GM12878 (cell line): Measurements from ENCODE around the gene CBARP. TPM values are rescaled to one million over a fixed set of nuclear protein-coding genes. Genes with fewer than 3 reads are reported as not detected.
A peak's percentile ranks its signal among the peaks of the same experiment; 100 is the strongest.

ENCODE experiments used
- BCL11A ChIP-seq: IDR thresholded peaks from 2 replicates; pipeline ENCODE4 v1.6.1; 2011; ENCODE audit warnings: low read depth, low read length
- CREM ChIP-seq: IDR thresholded peaks from 2 replicates; pipeline ENCODE4 v1.6.1; 2014; ENCODE audit warnings: antibody characterized with exemption, low read depth
- EP300 ChIP-seq, 2 experiments: fragments of 150-350 bp in 1 of 2; IDR thresholded peaks; 2 replicates each; pipeline ENCODE4 v1.6.1; 2011 to 2012; ENCODE audit warnings: low read depth in 2 of 2, low read length in 2 of 2, borderline replicate concordance in 1 of 2, improper control_type of control experiment in 1 of 2, inconsistent platforms in 1 of 2; ENCODE audit not compliant: control insufficient read depth in 1 of 2
- IKZF2 ChIP-seq, 2 experiments: fragments of 450-650 bp; IDR thresholded peaks; 2 replicates each; pipeline ENCODE4 v1.6.1; 2017; ENCODE audit warnings: mild to moderate bottlenecking in 2 of 2, moderate library complexity in 2 of 2
- MYC ChIP-seq: IDR thresholded peaks from 2 replicates; pipeline ENCODE4 v1.6.1; 2011; ENCODE audit warnings: mild to moderate bottlenecking, low read length, moderate library complexity, inconsistent platforms; ENCODE audit not compliant: insufficient read depth, insufficient replicate concordance, insufficient read length, severe bottlenecking
- PAX5 ChIP-seq: IDR thresholded peaks from 2 replicates; pipeline ENCODE4 v1.6.1; 2011; ENCODE audit warnings: low read depth, low read length, borderline replicate concordance
- SMAD1 ChIP-seq: fragments of 450-650 bp; IDR thresholded peaks from 2 replicates; pipeline ENCODE4 v1.6.1; 2018; ENCODE audit warnings: mild to moderate bottlenecking, low read depth; ENCODE audit not compliant: partially characterized antibody
- SUPT20H ChIP-seq: IDR thresholded peaks from 2 replicates; pipeline ENCODE4 v1.6.1; 2011; ENCODE audit warnings: low read depth, mild to moderate bottlenecking, low read length, moderate library complexity, borderline replicate concordance; ENCODE audit not compliant: control insufficient read depth
- YY1 ChIP-seq: IDR thresholded peaks from 2 replicates; pipeline ENCODE4 v1.6.1; 2011; ENCODE audit warnings: low read depth, mild to moderate bottlenecking, low read length
- polyA plus RNA-seq, 11 experiments: library from polyadenylated mRNA; depleted of rRNA in 4 of 11; unstranded in 6 of 11; stranded (reverse) in 5 of 11; fragments of >200 nt; fragmentation: Nextera tagmentation in 4 of 11; fragmentation: Illumina TruSeq in 1 of 11; extraction: Ambion mirVana in 4 of 11; extraction: Trizol in 1 of 11; gene quantifications; 1 replicate in 1 of 11; 2 replicates in 10 of 11; pipeline versions ENCODE4 v1.2.1 to v1.2.3, GENCODE V29; 2011 to 2016; ENCODE audit warnings: inconsistent platforms in 2 of 11, missing spikeins in 2 of 11, low read depth in 1 of 11
- total RNA-seq, 4 experiments: library from RNA; depleted of rRNA in 3 of 4; stranded (reverse); fragments of >200 nt in 3 of 4; fragmentation: Illumina TruSeq in 1 of 4; extraction: Trizol in 1 of 4; gene quantifications; 2 replicates each; pipeline versions ENCODE4 v1.2.1 to v1.2.3, GENCODE V29; 2013 to 2021
- TF ChIP-seq, protein P1 (sequence below): fragments of 450-650 bp; IDR thresholded peaks from 2 replicates; pipeline ENCODE4 v1.6.1; 2017; ENCODE audit warnings: antibody characterized with exemption, mild to moderate bottlenecking, moderate library complexity
- TF ChIP-seq, protein P2 (sequence below): fragments of 450-650 bp; IDR thresholded peaks from 2 replicates; pipeline ENCODE4 v1.6.1; 2017; ENCODE audit warnings: low read depth, mild to moderate bottlenecking, moderate library complexity
- TF ChIP-seq, protein P3 (sequence below), 3 experiments: IDR thresholded peaks in 2 of 3; conservative IDR thresholded peaks in 1 of 3; 2 replicates each; pipeline ENCODE4 v1.5.1; 2011; ENCODE audit warnings: low read depth in 3 of 3, low read length in 3 of 3, mild to moderate bottlenecking in 3 of 3, control low read depth in 2 of 3, moderate library complexity in 2 of 3, inconsistent platforms in 1 of 3, mixed read lengths in 1 of 3; ENCODE audit not compliant: control insufficient read depth in 2 of 3, insufficient read depth in 1 of 3; ENCODE audit errors: extremely low read depth in 1 of 3
- TF ChIP-seq, protein P4 (sequence below): fragments of 450-650 bp; formaldehyde crosslinking; IDR thresholded peaks from 2 replicates; pipeline ENCODE4 v1.4.0; 2022; ENCODE audit warnings: mild to moderate bottlenecking, moderate library complexity
- TF ChIP-seq, protein P5 (sequence below): fragments of 450-650 bp; IDR thresholded peaks from 2 replicates; pipeline ENCODE4 v1.6.1; 2017; ENCODE audit warnings: borderline replicate concordance

The CBARP gene
- total and polyA plus RNA-seq, 10 of the 15 experiments (the other 5 are each of a cell fraction or from before 2014, with no cell fraction given): 0.04 to 0.59 (median 0.18) TPM; not detected in 3

DNA sequence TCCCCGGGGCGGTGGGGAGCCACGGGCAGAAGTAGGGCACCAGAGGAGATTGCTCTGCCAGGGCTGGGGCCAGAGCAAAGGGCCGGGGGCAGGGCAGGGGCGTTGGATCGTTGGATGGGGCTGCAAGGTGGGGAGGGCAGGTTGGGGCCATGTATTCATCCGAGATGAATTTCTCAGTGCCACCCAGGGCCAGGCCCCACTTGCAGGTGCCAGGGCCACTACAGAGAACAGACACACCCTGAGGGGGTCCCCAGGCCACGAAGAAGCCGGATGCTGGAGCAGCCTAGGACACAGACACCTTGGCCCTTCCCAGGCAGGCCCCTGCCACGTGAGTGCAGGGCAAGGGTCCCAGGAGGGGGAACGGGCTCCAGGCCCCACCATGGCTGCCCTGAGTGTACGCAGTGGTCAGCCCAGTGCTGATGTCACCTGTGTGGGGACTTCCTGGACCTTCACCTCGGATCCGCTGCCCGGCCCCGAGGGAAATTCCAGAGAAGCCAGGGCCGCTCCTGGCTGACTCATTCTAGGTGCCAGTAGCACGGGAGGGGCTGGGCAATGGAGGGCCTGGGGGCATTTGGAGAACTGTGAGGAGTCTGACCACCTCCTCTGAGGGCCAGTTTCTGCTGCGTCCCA, 54.1 kb downstream of the CBARP start (continued):
- TF ChIP-seq, protein P1, sequence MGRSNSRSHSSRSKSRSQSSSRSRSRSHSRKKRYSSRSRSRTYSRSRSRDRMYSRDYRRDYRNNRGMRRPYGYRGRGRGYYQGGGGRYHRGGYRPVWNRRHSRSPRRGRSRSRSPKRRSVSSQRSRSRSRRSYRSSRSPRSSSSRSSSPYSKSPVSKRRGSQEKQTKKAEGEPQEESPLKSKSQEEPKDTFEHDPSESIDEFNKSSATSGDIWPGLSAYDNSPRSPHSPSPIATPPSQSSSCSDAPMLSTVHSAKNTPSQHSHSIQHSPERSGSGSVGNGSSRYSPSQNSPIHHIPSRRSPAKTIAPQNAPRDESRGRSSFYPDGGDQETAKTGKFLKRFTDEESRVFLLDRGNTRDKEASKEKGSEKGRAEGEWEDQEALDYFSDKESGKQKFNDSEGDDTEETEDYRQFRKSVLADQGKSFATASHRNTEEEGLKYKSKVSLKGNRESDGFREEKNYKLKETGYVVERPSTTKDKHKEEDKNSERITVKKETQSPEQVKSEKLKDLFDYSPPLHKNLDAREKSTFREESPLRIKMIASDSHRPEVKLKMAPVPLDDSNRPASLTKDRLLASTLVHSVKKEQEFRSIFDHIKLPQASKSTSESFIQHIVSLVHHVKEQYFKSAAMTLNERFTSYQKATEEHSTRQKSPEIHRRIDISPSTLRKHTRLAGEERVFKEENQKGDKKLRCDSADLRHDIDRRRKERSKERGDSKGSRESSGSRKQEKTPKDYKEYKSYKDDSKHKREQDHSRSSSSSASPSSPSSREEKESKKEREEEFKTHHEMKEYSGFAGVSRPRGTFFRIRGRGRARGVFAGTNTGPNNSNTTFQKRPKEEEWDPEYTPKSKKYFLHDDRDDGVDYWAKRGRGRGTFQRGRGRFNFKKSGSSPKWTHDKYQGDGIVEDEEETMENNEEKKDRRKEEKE: no peak
- TF ChIP-seq SMAD1 (no peak), EP300 (IDR thresholded peaks at IDR 0.05; ENCODE audit: borderline replicate concordance in 1 of 2, control insufficient read depth in 1 of 2, low read depth in 2 of 2, low read length in 2 of 2) (peak; percentile 52 to 54; a peak in 2 of 4 replicates), YY1 (peak; percentile 65), BCL11A (peak; percentile 62; the same call in 1 of the 2 replicates), IKZF2 (IDR thresholded peaks at IDR 0.05) (peak; percentile 91 to 95), MYC (no peak), SUPT20H (no peak), PAX5 (peak; percentile 59), CREM (peak; percentile 67; the same call in 1 of the 2 replicates)
- TF ChIP-seq, protein P2, sequence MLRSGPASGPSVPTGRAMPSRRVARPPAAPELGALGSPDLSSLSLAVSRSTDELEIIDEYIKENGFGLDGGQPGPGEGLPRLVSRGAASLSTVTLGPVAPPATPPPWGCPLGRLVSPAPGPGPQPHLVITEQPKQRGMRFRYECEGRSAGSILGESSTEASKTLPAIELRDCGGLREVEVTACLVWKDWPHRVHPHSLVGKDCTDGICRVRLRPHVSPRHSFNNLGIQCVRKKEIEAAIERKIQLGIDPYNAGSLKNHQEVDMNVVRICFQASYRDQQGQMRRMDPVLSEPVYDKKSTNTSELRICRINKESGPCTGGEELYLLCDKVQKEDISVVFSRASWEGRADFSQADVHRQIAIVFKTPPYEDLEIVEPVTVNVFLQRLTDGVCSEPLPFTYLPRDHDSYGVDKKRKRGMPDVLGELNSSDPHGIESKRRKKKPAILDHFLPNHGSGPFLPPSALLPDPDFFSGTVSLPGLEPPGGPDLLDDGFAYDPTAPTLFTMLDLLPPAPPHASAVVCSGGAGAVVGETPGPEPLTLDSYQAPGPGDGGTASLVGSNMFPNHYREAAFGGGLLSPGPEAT: peak; percentile 98
- TF ChIP-seq, protein P3, sequence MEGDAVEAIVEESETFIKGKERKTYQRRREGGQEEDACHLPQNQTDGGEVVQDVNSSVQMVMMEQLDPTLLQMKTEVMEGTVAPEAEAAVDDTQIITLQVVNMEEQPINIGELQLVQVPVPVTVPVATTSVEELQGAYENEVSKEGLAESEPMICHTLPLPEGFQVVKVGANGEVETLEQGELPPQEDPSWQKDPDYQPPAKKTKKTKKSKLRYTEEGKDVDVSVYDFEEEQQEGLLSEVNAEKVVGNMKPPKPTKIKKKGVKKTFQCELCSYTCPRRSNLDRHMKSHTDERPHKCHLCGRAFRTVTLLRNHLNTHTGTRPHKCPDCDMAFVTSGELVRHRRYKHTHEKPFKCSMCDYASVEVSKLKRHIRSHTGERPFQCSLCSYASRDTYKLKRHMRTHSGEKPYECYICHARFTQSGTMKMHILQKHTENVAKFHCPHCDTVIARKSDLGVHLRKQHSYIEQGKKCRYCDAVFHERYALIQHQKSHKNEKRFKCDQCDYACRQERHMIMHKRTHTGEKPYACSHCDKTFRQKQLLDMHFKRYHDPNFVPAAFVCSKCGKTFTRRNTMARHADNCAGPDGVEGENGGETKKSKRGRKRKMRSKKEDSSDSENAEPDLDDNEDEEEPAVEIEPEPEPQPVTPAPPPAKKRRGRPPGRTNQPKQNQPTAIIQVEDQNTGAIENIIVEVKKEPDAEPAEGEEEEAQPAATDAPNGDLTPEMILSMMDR (IDR thresholded peaks at IDR 0.05 in 2 of 3, conservative IDR thresholded peaks at IDR 0.05 in 1 of 3; ENCODE audit: control insufficient read depth in 2 of 3, extremely low read depth in 1 of 3, insufficient read depth in 1 of 3, low read depth in 3 of 3, low read length in 3 of 3): no peak
- TF ChIP-seq, protein P4, sequence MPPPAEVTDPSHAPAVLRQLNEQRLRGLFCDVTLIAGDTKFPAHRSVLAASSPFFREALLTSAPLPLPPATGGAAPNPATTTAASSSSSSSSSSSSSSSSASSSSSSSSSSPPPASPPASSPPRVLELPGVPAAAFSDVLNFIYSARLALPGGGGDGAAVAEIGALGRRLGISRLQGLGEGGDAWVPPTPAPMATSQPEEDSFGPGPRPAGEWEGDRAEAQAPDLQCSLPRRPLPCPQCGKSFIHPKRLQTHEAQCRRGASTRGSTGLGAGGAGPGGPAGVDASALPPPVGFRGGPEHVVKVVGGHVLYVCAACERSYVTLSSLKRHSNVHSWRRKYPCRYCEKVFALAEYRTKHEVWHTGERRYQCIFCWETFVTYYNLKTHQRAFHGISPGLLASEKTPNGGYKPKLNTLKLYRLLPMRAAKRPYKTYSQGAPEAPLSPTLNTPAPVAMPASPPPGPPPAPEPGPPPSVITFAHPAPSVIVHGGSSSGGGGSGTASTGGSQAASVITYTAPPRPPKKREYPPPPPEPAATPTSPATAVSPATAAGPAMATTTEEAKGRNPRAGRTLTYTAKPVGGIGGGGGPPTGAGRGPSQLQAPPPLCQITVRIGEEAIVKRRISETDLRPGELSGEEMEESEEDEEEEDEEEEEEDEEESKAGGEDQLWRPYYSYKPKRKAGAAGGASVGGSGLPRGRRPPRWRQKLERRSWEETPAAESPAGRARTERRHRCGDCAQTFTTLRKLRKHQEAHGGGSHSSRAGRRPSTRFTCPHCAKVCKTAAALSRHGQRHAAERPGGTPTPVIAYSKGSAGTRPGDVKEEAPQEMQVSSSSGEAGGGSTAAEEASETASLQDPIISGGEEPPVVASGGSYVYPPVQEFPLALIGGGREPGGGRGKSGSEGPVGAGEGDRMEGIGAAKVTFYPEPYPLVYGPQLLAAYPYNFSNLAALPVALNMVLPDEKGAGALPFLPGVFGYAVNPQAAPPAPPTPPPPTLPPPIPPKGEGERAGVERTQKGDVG (CRISPR knock-in tag): no peak
- TF ChIP-seq, protein P5, sequence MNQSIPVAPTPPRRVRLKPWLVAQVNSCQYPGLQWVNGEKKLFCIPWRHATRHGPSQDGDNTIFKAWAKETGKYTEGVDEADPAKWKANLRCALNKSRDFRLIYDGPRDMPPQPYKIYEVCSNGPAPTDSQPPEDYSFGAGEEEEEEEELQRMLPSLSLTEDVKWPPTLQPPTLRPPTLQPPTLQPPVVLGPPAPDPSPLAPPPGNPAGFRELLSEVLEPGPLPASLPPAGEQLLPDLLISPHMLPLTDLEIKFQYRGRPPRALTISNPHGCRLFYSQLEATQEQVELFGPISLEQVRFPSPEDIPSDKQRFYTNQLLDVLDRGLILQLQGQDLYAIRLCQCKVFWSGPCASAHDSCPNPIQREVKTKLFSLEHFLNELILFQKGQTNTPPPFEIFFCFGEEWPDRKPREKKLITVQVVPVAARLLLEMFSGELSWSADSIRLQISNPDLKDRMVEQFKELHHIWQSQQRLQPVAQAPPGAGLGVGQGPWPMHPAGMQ: no peak
- TF ChIP-seq, all 136 proteins: peak for 39
